ENCODE results near the gene CRIP2.

The CRIP2 gene

DNA sequence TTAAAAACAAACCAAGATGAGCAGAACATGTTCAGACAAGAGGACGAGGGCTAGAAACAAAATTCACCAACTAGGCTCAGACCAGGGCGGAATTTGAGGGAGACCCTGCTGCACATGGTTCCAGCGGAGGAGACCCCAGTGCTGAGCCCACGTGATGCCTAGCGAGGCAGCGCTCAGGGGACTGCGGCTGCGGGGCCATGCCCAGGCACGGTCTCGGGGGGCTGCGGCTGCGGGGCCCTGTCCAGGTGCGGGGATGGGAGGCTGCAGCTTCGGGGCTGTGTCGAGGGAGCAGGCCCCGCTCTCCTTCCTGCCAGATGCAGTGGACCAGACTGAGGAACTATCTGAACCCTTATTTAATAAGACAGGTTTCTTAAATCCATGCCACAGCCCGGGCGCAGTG lies 12.7 kb upstream of the CRIP2 start:
- DNase-seq (ENCODE audit: low spot score), result no peak

- DNase-seq (ENCODE audit: low spot score), result no peak
Measured at GRCh38 chr14:105464501-105464900, 10.1 kb upstream of the CRIP2 start.

- no peak for DNase-seq (ENCODE audit: low spot score)
Measured at GRCh38 chr14:105465209-105466031, 9.2 kb upstream of the CRIP2 start.

GRCh38 chr14:105466531-105467248 lies 7.9 kb upstream of the CRIP2 start:
- no peak for DNase-seq (ENCODE audit: low spot score)

DNA sequence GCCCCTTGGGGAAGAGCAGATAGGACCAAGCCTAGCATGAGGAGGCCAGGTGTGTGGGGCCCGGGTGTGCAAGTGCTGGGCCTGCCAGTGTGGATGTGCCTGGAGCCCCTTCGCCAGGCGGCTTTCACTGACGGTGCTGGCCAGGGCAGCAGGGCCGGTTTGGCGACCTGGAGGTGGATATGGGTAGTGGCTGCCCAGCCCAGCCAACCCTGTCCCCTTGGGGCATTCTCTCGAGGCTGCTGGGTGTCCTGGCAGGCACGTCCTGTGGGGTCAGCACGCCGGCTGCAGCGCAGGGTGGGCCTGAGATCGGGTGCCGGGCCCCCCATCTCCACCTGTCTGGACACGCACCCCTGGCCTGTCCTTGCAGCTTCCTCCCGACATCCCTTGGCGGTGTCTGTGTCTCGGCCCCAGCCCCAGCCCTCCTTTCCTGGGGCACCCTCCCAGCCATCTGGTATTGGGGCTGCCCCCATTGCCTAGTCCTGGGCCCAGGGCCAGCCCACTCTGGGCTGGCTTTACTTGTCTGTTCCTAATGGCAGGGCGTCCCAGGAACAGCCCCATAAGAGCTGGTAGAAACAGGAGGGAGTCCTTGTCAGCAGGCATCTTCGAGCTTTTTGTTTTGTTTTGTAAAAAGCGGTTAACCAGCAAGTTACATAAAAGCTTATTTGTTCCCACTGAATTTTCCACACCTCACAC lies 7.2 kb upstream of the CRIP2 start:
- no peak for DNase-seq (ENCODE audit: low spot score)

- DNase-seq (ENCODE audit: low spot score), result no peak
Measured at GRCh38 chr14:105467942-105468471, 6.6 kb upstream of the CRIP2 start.

- no peak for DNase-seq (ENCODE audit: low spot score)
Measured at GRCh38 chr14:105468621-105469241, 5.9 kb upstream of the CRIP2 start.

- no peak for DNase-seq (ENCODE audit: low spot score)
Measured at GRCh38 chr14:105469456-105470349, 4.9 kb upstream of the CRIP2 start.

DNA sequence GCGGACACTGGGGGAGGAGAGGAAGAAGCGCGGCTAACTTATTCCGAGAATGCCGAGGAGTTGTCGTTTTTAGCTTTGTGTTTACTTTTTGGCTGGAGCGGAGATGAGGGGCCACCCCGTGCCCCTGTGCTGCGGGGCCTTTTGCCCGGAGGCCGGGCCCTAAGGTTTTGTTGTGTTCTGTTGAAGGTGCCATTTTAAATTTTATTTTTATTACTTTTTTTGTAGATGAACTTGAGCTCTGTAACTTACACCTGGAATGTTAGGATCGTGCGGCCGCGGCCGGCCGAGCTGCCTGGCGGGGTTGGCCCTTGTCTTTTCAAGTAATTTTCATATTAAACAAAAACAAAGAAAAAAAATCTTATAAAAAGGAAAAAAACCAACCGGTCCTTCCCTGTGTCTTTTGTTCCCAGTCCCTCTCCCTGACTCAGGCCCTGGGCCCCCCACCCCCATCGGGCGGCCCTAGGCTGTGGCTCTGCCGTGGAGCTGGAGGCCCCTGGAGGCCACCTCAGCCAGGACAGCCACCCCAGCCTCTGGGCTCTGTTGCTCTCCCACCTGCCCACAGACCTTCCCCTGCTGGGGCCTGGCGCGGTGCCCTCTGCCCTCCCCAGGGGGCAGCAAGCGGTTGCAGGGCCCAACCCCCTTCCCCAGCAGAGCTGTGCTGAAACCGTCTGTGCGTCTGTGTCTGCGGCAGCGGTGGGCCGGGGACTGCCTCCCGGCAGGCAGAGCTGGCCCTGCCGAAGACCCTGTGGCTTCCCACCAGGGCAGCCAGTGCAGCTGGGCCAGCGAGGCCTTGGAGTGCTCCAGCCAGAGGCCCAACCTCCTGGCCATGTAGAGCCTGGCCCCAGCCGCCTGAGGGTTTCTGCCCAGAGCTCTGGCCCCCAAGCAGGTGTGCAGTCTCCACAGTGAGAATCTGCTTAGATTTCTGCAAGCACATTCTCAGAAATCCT lies 4.0 kb upstream of the CRIP2 start:
- DNase-seq (ENCODE audit: low spot score), result no peak

GRCh38 chr14:105471297-105471821 lies 3.3 kb upstream of the CRIP2 start:
- DNase-seq (ENCODE audit: low spot score), result no peak

DNA sequence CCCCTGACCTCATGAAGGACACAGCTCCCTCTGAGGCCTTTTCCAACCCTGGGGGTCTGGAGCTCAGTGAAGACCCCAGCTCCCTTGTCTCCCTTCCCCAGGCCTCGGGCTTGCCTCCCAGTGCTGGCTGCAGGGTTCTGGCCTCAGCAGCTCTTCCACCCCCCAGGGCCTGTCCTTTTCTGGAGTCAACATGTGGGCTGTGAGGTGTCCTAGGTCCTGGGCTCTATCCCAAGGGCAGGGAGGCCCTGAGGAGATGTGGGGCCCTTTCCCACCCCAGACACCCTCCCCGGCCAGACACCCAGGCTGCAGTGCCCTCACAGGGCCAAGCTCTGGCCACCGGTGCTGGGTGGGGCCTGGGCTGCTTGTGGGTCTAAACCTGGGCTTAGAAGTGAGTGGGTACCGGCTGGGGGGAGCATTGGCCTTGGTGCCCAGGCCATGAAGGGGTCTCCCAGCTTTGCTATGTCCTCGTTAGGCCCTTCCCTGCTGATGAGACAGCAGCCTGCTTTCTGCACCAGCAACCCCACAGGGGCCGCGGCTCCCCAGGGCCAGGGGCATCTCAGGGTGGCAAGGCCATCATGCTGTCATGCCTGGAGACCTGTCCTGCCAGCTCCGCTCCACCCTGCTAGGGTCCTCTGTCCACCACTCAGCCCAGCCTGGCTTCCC lies 2.7 kb upstream of the CRIP2 start:
- DNase-seq (ENCODE audit: low spot score), result no peak

DNA sequence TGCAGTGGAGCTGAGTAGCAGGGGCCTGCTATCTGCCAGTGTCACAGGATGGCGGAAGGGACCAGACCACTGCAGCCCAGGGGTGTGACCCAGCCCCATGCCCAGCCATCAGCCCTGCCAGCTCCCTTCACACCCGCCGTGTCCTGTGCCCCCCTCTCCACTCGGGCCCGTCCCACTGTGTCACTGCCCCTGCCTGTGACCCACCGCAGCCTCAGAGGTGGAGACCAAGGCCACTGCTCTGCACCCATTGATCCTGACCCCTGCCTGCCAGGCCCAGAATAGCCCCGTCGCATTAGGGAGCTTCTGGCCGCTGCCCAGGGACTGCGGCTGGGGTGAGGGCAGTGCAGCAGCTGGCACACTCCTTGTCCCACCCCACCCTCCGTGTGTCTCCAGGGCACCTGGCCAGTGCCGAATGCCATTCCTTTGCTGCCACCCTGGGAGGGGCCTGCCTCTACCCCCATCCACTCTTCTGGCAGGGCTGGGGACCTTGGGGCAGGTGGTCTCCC lies 2.1 kb upstream of the CRIP2 start:
- no peak for DNase-seq (ENCODE audit: low spot score)

DNA sequence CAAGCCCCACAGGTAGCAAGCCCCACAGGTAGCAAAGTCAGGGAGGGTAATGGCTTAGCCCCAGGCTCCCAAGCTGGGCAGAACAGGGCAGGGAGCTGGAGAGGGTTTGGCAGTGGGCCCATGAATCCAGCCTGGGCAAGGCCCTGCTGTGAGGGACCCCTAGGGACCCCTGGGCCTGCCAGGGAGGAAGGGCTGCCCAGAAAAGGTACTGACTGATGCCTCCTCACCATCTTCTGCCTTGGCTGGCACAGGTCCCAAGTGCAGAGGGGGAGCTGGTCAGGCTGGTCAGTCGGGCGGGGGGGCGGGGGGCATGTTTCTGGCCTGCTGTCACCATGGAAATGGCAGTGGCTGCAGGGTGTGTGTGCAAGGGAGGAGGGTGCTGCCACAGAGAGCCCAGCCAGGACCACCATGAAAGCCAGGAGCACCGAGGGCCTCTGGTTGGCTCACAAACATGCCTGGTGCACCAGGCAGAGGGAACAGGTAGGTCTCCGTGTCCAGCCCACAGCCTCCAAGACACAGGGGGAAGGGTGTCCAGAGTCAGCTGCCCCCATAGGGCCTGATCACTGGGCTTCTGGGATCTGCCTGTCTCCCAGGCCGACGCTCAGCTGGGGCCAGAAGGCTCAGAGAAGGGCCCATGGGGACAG lies 1.5 kb upstream of the CRIP2 start:
- DNase-seq (ENCODE audit: low spot score), result no peak

GRCh38 chr14:105473677-105474482 lies 741 bp upstream of the CRIP2 start:
- no peak for DNase-seq (ENCODE audit: low spot score)

DNA sequence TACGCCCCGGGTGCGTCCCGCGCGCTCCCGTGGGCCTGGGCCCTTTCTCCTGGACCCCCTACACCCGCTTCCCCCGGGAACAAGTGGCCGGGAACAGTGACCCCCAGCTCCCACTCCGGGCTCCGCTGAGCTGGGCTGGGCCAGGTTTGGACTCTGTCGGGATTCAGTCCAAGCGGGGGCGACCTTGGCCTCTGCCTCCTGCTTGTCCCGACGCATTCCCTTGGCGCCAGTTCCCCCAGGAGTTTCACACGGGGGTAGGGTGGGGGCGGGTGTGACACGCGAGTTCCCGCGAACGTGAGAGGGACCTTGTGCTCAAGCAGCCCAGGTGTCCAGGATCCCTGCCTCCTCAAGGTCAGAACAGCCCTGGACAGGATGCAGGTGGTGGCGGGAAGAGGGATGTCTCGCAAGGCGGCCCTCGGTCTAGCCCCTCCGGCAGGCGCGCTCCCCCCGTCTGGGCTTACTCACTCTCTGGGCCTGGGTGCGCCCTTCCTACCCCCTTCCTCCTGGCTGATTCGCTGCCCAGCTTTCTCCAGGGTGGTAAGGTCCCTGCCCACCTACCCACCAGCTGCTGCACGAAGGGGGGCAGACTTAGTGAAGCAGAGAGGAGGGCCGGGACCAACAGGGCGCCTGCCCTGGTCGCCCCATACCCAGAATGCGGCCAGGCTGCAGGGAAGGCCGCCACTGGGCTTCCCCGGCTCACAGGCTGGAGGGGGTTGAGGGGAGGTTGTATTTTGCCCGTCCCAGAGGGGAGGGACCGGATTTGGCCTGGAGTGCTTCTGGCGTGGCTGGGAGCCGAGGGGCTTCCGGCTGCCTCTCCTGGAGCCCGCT lies 862 bp downstream of the CRIP2 start:
- no peak for DNase-seq (ENCODE audit: low spot score)

GRCh38 chr14:105476097-105476830 lies 1.6 kb downstream of the CRIP2 start:
- DNase-seq (ENCODE audit: low spot score), result peak; percentile 81

Measured in pons (tissue), 1 donor.